ENCODE results near the gene EEFSEC. TPM values are rescaled to one million over a fixed set of nuclear protein-coding genes. Genes with fewer than 3 reads are reported as not detected.
A peak's percentile ranks its signal among the peaks of the same experiment; 100 is the strongest.

Gene EEFSEC
- total RNA-seq, 1 donor from 2014 or later: 10.1 TPM

DNA sequence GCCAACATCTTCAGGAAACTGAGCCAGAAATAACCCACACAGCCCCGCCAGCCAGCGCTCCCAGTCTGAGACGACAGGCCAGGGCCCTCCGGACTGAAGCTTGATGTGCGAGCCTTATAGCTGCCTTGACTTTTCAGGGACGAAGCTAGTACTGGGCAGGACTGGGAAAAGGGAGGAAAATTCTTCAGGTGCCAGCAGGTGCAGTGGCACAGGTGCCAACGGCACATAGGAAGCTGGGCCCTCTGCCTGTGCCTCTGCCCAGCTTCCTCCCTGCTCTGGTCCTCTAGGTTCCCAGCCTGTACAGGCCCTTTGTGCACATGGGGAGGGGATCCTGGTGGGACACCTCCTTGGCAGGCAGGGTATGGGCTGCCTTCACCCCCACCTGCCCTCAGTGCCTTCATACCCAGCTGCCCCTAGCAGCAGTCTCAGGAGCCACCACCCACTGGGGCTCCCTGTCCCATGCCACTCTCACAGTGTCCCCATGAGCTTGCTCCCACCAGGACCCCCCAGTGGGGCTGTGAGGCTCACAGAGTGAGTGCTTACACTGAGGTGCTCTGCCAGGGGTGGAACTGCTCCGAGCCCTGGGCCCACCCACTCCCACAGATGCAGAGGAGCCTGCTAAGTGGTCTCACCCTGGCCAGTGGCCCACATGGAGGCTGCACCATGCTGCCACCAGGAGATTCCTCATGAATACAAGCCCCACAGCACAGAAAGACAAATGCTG is 252.4 kb downstream of the EEFSEC start:
- no peak overlapping the region for H3K4me3 ChIP-seq (ENCODE audit: low read depth, low read length)
- DNase-seq (ENCODE audit: low read depth): no peak

DNA sequence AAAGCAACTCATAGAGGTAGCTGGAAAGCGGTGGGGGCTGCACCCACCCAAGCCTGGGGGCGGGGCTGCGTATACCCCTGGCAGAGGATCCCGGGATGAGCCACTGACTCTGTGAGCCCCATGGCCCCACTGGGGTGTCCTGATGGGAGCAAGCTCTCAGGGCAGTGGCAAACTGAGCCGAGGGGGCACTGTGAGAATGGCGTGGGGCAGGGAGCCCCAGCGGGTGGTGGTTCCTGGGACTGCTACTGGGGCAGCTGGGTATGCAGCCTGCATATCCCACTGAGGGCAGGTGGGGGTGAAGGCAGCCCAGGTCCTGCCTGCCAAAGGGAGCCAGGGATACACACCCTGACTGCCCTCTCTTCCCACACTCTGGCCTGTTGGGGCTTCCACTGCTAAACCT is 254.0 kb downstream of the EEFSEC start:
- DNase-seq (ENCODE audit: low read depth): no peak
- TF ChIP-seq CTCF (conservative IDR thresholded peaks at IDR 0.05; ENCODE audit: low read depth, low read length): no peak
- H3K4me3 ChIP-seq (ENCODE audit: low read depth, low read length): no peak overlapping the region

More for the DNA sequence above, 252.4 kb downstream of the EEFSEC start:
- TF ChIP-seq CTCF (conservative IDR thresholded peaks at IDR 0.05; ENCODE audit: low read depth, low read length): no peak

GRCh38 chr3:128408012-128408692 is 254.9 kb downstream of the EEFSEC start:
- no peak overlapping the region for H3K4me3 ChIP-seq (ENCODE audit: low read depth, low read length)
- TF ChIP-seq CTCF (conservative IDR thresholded peaks at IDR 0.05; ENCODE audit: low read depth, low read length): no peak
- no peak for DNase-seq (ENCODE audit: low read depth)

DNA sequence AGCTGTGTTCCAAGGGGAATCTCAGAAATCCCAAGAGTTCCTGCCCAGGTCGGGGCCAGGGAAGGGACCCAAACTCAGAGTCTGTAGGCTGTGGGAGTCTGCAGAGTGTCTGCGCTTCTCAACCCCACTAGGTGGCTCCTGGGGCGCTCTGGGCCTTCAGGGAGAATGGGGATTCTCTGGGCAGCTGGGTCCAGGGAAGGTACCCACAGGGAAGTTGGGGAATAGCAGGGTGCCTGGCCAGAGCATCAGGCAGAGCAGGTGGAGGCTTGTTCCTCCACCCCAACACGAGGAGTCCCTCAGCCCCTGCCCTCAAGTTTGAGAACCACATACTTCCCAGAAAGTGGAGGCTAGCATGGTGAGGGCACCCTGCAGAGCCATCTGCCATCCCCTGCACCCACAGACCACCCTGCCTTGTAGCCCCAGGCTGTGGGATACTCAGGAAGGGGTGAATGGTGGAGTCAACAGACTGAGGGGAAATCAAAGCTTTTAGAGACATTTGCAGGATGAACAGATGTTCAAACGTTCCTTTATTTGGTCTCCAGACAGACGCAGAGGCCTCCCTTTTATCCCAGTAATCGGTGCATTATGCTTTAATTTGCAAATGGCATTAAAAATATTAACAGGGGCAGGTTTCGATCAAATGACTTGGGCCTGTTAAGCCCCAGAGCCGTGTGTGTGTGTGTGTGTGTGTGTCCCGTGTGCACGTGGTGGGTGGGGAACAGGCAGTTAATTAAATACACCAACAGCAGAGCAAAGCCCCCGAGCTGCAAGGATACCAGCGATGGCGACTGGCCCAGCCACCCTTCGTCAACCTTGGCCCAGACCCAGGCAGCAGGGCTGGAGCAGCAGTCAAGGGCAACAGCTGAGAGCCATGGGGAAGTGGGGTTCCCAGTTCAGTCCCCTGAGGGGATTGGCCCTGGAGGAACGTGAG is 255.7 kb downstream of the EEFSEC start:
- no peak for DNase-seq (ENCODE audit: low read depth)
- no peak overlapping the region for H3K4me3 ChIP-seq (ENCODE audit: low read depth, low read length)
- peak; percentile 20 for TF ChIP-seq CTCF (conservative IDR thresholded peaks at IDR 0.05; ENCODE audit: low read depth, low read length)

- TF ChIP-seq CTCF (conservative IDR thresholded peaks at IDR 0.05; ENCODE audit: low read depth, low read length): no peak
- no peak for DNase-seq (ENCODE audit: low read depth)
These were observed 256.6 kb downstream of the EEFSEC start for GRCh38 chr3:128409624-128410581.

More at GRCh38 chr3:128409624-128410581, 256.6 kb downstream of the EEFSEC start:
- no peak overlapping the region for H3K4me3 ChIP-seq (ENCODE audit: low read depth, low read length)

All from epithelial cell of proximal tubule (primary cell).